GM23338 (cell line): ENCODE measurements around the gene MED27.

Experiments
- CREB1 ChIP-seq: fragments of 250-450 bp; sonication (Bioruptor Pico); IDR thresholded peaks from 2 replicates; pipeline ENCODE4 v1.5.0; 2020; ENCODE audit warnings: low read depth, mild to moderate bottlenecking, moderate library complexity
- EZH2 ChIP-seq: fragments of 200-600 bp; sonication (generic); IDR thresholded peaks from one replicate; pipeline ENCODE4 v1.8.0; 2017; ENCODE audit warnings: antibody characterized with exemption, mild to moderate bottlenecking, low read depth; ENCODE audit not compliant: unreplicated experiment
- EZH2phosphoT487 ChIP-seq: fragments of 200-600 bp; sonication (generic); IDR thresholded peaks from one replicate; pipeline ENCODE4 v1.8.1; 2018; ENCODE audit warnings: antibody characterized with exemption; ENCODE audit not compliant: unreplicated experiment
- NANOG ChIP-seq: IDR thresholded peaks from 2 replicates; pipeline ENCODE4 v1.6.1; 2016; ENCODE audit warnings: antibody characterized with exemption, borderline replicate concordance
- POLR2AphosphoS5 ChIP-seq: IDR thresholded peaks from 2 replicates; pipeline ENCODE4 v1.6.1; 2016; ENCODE audit warnings: antibody characterized with exemption, low read depth
- STAT1 ChIP-seq: IDR thresholded peaks from one replicate; pipeline ENCODE4 v1.6.1; 2016; ENCODE audit warnings: antibody characterized with exemption; ENCODE audit not compliant: unreplicated experiment
- TF ChIP-seq, protein P1 (sequence below), 2 experiments: fragments of 200-600 bp in 1 of 2; sonication (generic) in 1 of 2; conservative IDR thresholded peaks; 2 replicates each; pipeline versions ENCODE4 v1.5.1 to v1.6.1; 2016 to 2017; ENCODE audit warnings: antibody characterized with exemption in 2 of 2, low read depth in 2 of 2, mild to moderate bottlenecking in 2 of 2, moderate library complexity in 1 of 2
- TF ChIP-seq, protein P2 (sequence below): IDR thresholded peaks from 2 replicates; pipeline ENCODE4 v1.6.1; 2016; ENCODE audit warnings: antibody characterized with exemption
- TF ChIP-seq, protein P3 (sequence below): IDR thresholded peaks from one replicate; pipeline ENCODE4 v1.6.1; 2018; ENCODE audit warnings: antibody characterized with exemption; ENCODE audit not compliant: unreplicated experiment

DNA sequence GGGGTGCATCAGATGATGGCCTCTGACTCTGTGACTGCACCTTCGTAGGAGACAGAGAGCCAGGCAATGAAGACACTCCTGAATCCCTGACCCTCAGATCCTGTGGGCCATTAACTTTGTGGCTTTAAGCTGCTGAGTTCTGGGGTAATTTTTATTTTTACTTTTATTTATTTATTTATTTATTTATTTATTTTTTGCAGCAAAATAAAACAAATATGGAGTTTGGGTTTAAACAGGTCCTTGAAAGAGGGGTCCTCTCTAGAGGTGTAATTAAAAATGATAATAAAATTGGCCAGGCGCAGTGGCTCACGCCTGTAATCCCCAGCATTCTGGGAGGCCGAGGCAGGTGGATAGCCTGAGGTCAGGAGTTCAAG lies 234.9 kb downstream of the MED27 start:
- TF ChIP-seq, protein P1, sequence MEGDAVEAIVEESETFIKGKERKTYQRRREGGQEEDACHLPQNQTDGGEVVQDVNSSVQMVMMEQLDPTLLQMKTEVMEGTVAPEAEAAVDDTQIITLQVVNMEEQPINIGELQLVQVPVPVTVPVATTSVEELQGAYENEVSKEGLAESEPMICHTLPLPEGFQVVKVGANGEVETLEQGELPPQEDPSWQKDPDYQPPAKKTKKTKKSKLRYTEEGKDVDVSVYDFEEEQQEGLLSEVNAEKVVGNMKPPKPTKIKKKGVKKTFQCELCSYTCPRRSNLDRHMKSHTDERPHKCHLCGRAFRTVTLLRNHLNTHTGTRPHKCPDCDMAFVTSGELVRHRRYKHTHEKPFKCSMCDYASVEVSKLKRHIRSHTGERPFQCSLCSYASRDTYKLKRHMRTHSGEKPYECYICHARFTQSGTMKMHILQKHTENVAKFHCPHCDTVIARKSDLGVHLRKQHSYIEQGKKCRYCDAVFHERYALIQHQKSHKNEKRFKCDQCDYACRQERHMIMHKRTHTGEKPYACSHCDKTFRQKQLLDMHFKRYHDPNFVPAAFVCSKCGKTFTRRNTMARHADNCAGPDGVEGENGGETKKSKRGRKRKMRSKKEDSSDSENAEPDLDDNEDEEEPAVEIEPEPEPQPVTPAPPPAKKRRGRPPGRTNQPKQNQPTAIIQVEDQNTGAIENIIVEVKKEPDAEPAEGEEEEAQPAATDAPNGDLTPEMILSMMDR (conservative IDR thresholded peaks at IDR 0.05; ENCODE audit: low read depth in 2 of 2) = no peak
- TF ChIP-seq POLR2AphosphoS5 (no peak), EZH2 (no peak), EZH2phosphoT487 (no peak), STAT1 (no peak), NANOG (no peak), CREB1 (CRISPR knock-in tag) (no peak)
- TF ChIP-seq, protein P2, sequence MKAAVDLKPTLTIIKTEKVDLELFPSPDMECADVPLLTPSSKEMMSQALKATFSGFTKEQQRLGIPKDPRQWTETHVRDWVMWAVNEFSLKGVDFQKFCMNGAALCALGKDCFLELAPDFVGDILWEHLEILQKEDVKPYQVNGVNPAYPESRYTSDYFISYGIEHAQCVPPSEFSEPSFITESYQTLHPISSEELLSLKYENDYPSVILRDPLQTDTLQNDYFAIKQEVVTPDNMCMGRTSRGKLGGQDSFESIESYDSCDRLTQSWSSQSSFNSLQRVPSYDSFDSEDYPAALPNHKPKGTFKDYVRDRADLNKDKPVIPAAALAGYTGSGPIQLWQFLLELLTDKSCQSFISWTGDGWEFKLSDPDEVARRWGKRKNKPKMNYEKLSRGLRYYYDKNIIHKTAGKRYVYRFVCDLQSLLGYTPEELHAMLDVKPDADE = no peak
- TF ChIP-seq, protein P3, sequence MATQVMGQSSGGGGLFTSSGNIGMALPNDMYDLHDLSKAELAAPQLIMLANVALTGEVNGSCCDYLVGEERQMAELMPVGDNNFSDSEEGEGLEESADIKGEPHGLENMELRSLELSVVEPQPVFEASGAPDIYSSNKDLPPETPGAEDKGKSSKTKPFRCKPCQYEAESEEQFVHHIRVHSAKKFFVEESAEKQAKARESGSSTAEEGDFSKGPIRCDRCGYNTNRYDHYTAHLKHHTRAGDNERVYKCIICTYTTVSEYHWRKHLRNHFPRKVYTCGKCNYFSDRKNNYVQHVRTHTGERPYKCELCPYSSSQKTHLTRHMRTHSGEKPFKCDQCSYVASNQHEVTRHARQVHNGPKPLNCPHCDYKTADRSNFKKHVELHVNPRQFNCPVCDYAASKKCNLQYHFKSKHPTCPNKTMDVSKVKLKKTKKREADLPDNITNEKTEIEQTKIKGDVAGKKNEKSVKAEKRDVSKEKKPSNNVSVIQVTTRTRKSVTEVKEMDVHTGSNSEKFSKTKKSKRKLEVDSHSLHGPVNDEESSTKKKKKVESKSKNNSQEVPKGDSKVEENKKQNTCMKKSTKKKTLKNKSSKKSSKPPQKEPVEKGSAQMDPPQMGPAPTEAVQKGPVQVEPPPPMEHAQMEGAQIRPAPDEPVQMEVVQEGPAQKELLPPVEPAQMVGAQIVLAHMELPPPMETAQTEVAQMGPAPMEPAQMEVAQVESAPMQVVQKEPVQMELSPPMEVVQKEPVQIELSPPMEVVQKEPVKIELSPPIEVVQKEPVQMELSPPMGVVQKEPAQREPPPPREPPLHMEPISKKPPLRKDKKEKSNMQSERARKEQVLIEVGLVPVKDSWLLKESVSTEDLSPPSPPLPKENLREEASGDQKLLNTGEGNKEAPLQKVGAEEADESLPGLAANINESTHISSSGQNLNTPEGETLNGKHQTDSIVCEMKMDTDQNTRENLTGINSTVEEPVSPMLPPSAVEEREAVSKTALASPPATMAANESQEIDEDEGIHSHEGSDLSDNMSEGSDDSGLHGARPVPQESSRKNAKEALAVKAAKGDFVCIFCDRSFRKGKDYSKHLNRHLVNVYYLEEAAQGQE = no peak
